Endothelial cell of umbilical vein (primary cell): ENCODE measurements around the gene NECTIN3. TPM values are rescaled to one million over a fixed set of nuclear protein-coding genes. Genes with fewer than 3 reads are reported as not detected.

Source experiments
- BruUV-seq: library from RNA; stranded (reverse); fragments of 400-500 nt; replicated peaks from 2 replicates; lab custom pipeline; 2021; lab: Mats Ljungman, UMichigan
- CTCF ChIA-PET: fragments of 300-600, 350-600 bp; sonication (Branson Sonifier 250); formaldehyde crosslinking; loops from one replicate; lab custom pipeline; 2021; ENCODE audit warnings: antibody characterized with exemption, inconsistent platforms; lab: Charles Lee
- POLR2A ChIA-PET: fragments of 300-600, 350-600 bp; sonication (Branson Sonifier 250); formaldehyde crosslinking; loops from one replicate; lab custom pipeline; 2021; ENCODE audit warnings: antibody characterized with exemption, inconsistent platforms; lab: Charles Lee
- DNase-seq: peaks from one replicate; pipeline ENCODE4 v3.0.0-alpha.2; 2011; ENCODE audit warnings: low read depth, low spot score
- FAIRE-seq: peaks from 2 replicates; lab custom pipeline; 2011; peaks lifted over from hg19 to GRCh38; lab: Jason Lieb, UNC
- H2AFZ ChIP-seq: 2 replicates; pipeline ENCODE4 v1.6.0; 2012; ENCODE audit warnings: low read depth, low read length, control low read depth, inconsistent platforms
- H3K27ac ChIP-seq: 2 replicates; pipeline ENCODE4 v1.5.1; 2011; ENCODE audit warnings: low read depth, mild to moderate bottlenecking, control low read depth, low read length, moderate library complexity; ENCODE audit not compliant: insufficient read depth
- H3K27me3 ChIP-seq, 2 experiments: 2 replicates each; pipeline versions ENCODE4 v1.6.0 to v1.6.1; 2011; ENCODE audit warnings: low read length in 2 of 2, mixed read lengths in 1 of 2; ENCODE audit not compliant: control insufficient read depth in 2 of 2, insufficient read depth in 2 of 2
- H3K36me3 ChIP-seq, 2 experiments: 2 replicates in 1 of 2; 3 replicates in 1 of 2; pipeline ENCODE4 v1.5.1; 2011; ENCODE audit warnings: low read length in 2 of 2, mild to moderate bottlenecking in 1 of 2, moderate library complexity in 1 of 2; ENCODE audit not compliant: control insufficient read depth in 2 of 2, insufficient read depth in 2 of 2; ENCODE audit errors: extremely low read depth in 1 of 2
- H3K4me1 ChIP-seq: 3 replicates; pipeline ENCODE4 v1.5.1; 2011; ENCODE audit warnings: mild to moderate bottlenecking, low read length; ENCODE audit not compliant: control insufficient read depth, insufficient read depth; ENCODE audit errors: extremely low read depth
- H3K4me2 ChIP-seq: 2 replicates; pipeline ENCODE4 v1.6.1; 2011; ENCODE audit warnings: low read length, control low read depth, mixed read lengths; ENCODE audit not compliant: insufficient read depth
- H3K4me3 ChIP-seq, 3 experiments: fragments of 200-600 bp in 1 of 3; sonication (generic), shearing (Covaris generic) in 1 of 3; replicated peaks in 1 of 3; 2 replicates each; pipeline ENCODE4 v1.5.1; 2011 to 2016; ENCODE audit warnings: control low read depth in 3 of 3, low read length in 3 of 3, mild to moderate bottlenecking in 2 of 3, inconsistent platforms in 1 of 3, low read depth in 1 of 3, moderate library complexity in 1 of 3; ENCODE audit not compliant: insufficient read depth in 1 of 3
- H3K79me2 ChIP-seq: 2 replicates; pipeline ENCODE4 v1.6.0; 2012; ENCODE audit warnings: low read length, inconsistent platforms; ENCODE audit not compliant: control insufficient read depth, insufficient read depth
- H3K9ac ChIP-seq: replicated peaks from 2 replicates; pipeline ENCODE3; 2011; ENCODE audit warnings: low read length, control low read depth; ENCODE audit not compliant: insufficient read depth; ENCODE audit errors: extremely low read depth
- H3K9me1 ChIP-seq: replicated peaks from 3 replicates; pipeline ENCODE4 v1.6.0; 2011; ENCODE audit warnings: mild to moderate bottlenecking, low read length; ENCODE audit not compliant: control insufficient read depth, insufficient read depth; ENCODE audit errors: extremely low read depth
- H3K9me3 ChIP-seq: replicated peaks from 2 replicates; pipeline ENCODE4 v1.5.1; 2012; ENCODE audit warnings: low read length, inconsistent platforms; ENCODE audit not compliant: control insufficient read depth, insufficient read depth
- H4K20me1 ChIP-seq: replicated peaks from 2 replicates; pipeline ENCODE3; 2011; ENCODE audit warnings: mild to moderate bottlenecking, low read length; ENCODE audit not compliant: control insufficient read depth, insufficient read depth; ENCODE audit errors: extremely low read depth
- CTCF ChIP-seq, 2 donors: IDR thresholded peaks; 1 replicate in 1 of 2; 2 replicates in 1 of 2; pipeline ENCODE4 v1.5.1; 2011; ENCODE audit warnings: low read length in 2 of 2, mild to moderate bottlenecking in 2 of 2, moderate library complexity in 2 of 2, control low read depth in 1 of 2, inconsistent platforms in 1 of 2, low read depth in 1 of 2; ENCODE audit not compliant: insufficient read depth in 1 of 2; ENCODE audit errors: extremely low read depth in 1 of 2
- EZH2 ChIP-seq: IDR thresholded peaks from 2 replicates; pipeline ENCODE4 v1.6.1; 2012; ENCODE audit warnings: borderline replicate concordance, low read depth, mild to moderate bottlenecking, moderate library complexity, low read length, inconsistent platforms; ENCODE audit not compliant: severe bottlenecking
- FOS ChIP-seq: IDR thresholded peaks from 2 replicates; pipeline ENCODE4 v1.6.1; 2011; ENCODE audit warnings: mild to moderate bottlenecking, low read length, moderate library complexity, borderline replicate concordance; ENCODE audit not compliant: insufficient read depth
- GATA2 ChIP-seq: IDR thresholded peaks from 2 replicates; pipeline ENCODE4 v1.7.0; 2011; ENCODE audit warnings: low read depth, mild to moderate bottlenecking, moderate library complexity, mixed read lengths, low read length; ENCODE audit not compliant: insufficient read length, insufficient read depth
- JUN ChIP-seq: IDR thresholded peaks from 2 replicates; pipeline ENCODE4 v1.6.1; 2011; ENCODE audit warnings: borderline replicate concordance, low read depth; ENCODE audit not compliant: insufficient read length, insufficient read depth
- MAX ChIP-seq: IDR thresholded peaks from 2 replicates; pipeline ENCODE4 v1.6.1; 2011; ENCODE audit not compliant: insufficient read depth, insufficient read length
- MYC ChIP-seq: IDR thresholded peaks from one replicate; pipeline ENCODE4 v1.6.1; 2011; ENCODE audit warnings: mild to moderate bottlenecking, low read depth, low read length
- POLR2A ChIP-seq: IDR thresholded peaks from 2 replicates; pipeline ENCODE4 v1.6.1; 2012; ENCODE audit warnings: low read depth, mild to moderate bottlenecking, control low read depth, low read length
- POLR2AphosphoS5 ChIP-seq: IDR thresholded peaks from 2 replicates; pipeline ENCODE4 v1.6.1; 2012; ENCODE audit warnings: low read depth, mild to moderate bottlenecking, control low read depth, low read length, moderate library complexity; ENCODE audit not compliant: insufficient read depth
- dilution Hi-C: fragments of 300-500 bp; cut with MboI; formaldehyde crosslinking; loops from one replicate; pipeline ENCODE4 v1.15.0; 2019; ENCODE audit warnings: low sequenced_read_pairs; ENCODE audit not compliant: extremely low pct_ligation_motif_present
- intact Hi-C: fragments of 100-400 bp; cut with micrococcal nuclease; formaldehyde crosslinking; loops from one replicate; pipeline ENCODE4 v1.10.0; 2022
- polyA plus RNA-seq, 4 experiments: library from polyadenylated mRNA; depleted of rRNA in 3 of 4; stranded (reverse) in 3 of 4; unstranded in 1 of 4; fragments of >200 nt; gene quantifications; 2 replicates each; pipeline versions ENCODE4 v1.2.1 to v1.2.3, GENCODE V29; 2011 to 2012; ENCODE audit warnings: missing spikeins in 1 of 4
- total RNA-seq: library from RNA; stranded (reverse); gene quantifications from 2 replicates; pipeline ENCODE4 v1.2.3, GENCODE V29; 2021

The NECTIN3 gene
- total and polyA plus RNA-seq, 2 donors (not counting 3 experiments of a cell fraction or from before 2014, with no cell fraction given) = 14.3 to 26.9 TPM

GRCh38 chr3:111073218-111073617, 1.6 kb downstream of the NECTIN3 start:
- peak; percentile 32 for DNase-seq
- CTCF ChIA-PET = interaction anchor here (3.2 kb wide), 1 partner anchor 759 kb away, joined by 11 read pairs; no protein-coding TSS in a partner anchor

GRCh38 chr3:111076732-111077131, 5.1 kb downstream of the NECTIN3 start:
- intact Hi-C loops = no loop called here

More at GRCh38 chr3:111073218-111073617, 1.6 kb downstream of the NECTIN3 start:
- POLR2A ChIA-PET = no interaction called here
- TF ChIP-seq MAX (no peak), FOS (peak; percentile 12)
- H3K9me1 ChIP-seq = no peaks in the 10 kb centered on the region
- H2AFZ ChIP-seq = no peak overlapping the region
- H3K4me2 ChIP-seq = peak overlapping the region; percentile 89
- dilution Hi-C loops (no loop called here), intact Hi-C loops (no loop called here)
- TSS peak; percentile 29 for BruUV-seq
- no peaks in the 10 kb centered on the region for H3K9me3 ChIP-seq
- H3K9ac ChIP-seq = peak overlapping the region; percentile 87
- no peaks in the 10 kb centered on the region for H3K36me3 ChIP-seq
- H3K79me2 ChIP-seq = peaks cover 54% of the 10 kb centered on the region
- H3K4me1 ChIP-seq = peaks cover 23% of the 10 kb centered on the region
- H3K27ac ChIP-seq = no peak overlapping the region
- no peak for FAIRE-seq
- H3K27me3 ChIP-seq = no peaks in the 10 kb centered on the region
- peaks cover 7% of the 10 kb centered on the region for H4K20me1 ChIP-seq
- peak overlapping the region; percentile 51 to 96 (median 66) for H3K4me3 ChIP-seq

More at GRCh38 chr3:111076732-111077131, 5.1 kb downstream of the NECTIN3 start:
- ChIA-PET CTCF (no interaction called here), POLR2A (no interaction called here)
- H3K4me3 ChIP-seq = no peak overlapping the region
- no peaks in the 10 kb centered on the region for H3K27me3 ChIP-seq
- TF ChIP-seq EZH2 (no peak), POLR2A (no peak), CTCF (IDR thresholded peaks at IDR 0.05; ENCODE audit: extremely low read depth in 1 of 2, insufficient read depth in 1 of 2, low read depth in 1 of 2, low read length in 2 of 2) (no peak), MYC (no peak), JUN (no peak), POLR2AphosphoS5 (no peak), MAX (no peak), FOS (no peak), GATA2 (no peak)
- peaks cover 18% of the 10 kb centered on the region for H3K4me1 ChIP-seq
- H3K9me1 ChIP-seq = no peaks in the 10 kb centered on the region
- H4K20me1 ChIP-seq = peaks cover 7% of the 10 kb centered on the region
- H2AFZ ChIP-seq = no peak overlapping the region
- H3K4me2 ChIP-seq = no peak overlapping the region
- BruUV-seq = no TSS peak
- FAIRE-seq (no peak), DNase-seq (no peak)
- H3K27ac ChIP-seq = no peak overlapping the region
- H3K9me3 ChIP-seq = no peaks in the 10 kb centered on the region
- dilution Hi-C loops = no loop called here
- no peak overlapping the region for H3K9ac ChIP-seq
- H3K36me3 ChIP-seq = no peaks in the 10 kb centered on the region
- H3K79me2 ChIP-seq = peaks cover 76% of the 10 kb centered on the region
